GM04504 (cell line): Measurements from ENCODE around the gene CD207.
"Not testable (repeated sequence)": the region's sequence is repeated elsewhere in the genome, so short reads cannot be mapped to it uniquely, and the experiment has no call there.

Experiments used
- DNase-seq: peaks from one replicate; pipeline ENCODE4 v3.0.0-alpha.2; 2012; ENCODE audit warnings: low read depth

Gene CD207

GRCh38 chr2:70828914-70829824, 6.4 kb downstream of the CD207 start:
- DNase-seq = peak; percentile 16

DNA sequence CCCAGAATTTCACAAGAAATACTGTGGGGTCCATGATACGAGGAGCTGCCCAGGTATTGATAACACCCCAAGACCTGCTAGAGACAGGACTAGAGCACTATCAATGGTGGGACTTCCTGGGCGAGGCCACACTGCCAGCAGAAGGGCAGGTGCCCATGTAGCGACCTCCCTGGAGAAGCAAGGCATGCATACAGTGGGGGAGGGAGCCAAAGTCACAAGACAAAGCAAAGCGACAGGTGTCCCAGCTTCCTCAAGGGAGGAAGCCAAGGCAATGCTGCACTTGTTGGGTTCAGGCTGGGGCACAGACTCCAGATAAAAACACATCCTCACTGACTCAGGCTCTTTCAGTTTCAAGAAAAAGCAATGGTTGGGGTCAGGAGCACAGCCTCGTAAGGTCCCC, 7.5 kb downstream of the CD207 start:
- DNase-seq = no peak

DNA sequence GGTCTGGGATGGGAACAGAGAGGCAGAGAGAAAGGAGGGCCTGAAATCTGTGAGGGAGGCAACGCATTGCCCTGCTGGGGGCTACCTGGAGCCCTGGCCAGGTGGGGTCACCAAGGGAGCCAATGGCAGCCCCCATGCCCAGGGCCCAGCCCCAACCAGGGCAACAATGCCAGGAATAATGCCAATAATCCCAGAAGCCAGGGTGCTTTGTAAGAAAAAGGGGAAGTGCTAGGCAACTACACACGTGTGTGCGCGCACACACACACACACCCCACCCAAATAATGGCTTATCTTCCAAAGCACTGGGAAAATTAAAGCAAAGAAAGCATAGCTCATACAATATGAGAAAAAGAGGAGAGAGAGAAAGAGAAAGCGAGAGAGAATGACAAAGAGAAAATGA, 8.2 kb downstream of the CD207 start:
- DNase-seq = no peak

GRCh38 chr2:70826696-70827350, 8.8 kb downstream of the CD207 start:
- no peak for DNase-seq

DNA sequence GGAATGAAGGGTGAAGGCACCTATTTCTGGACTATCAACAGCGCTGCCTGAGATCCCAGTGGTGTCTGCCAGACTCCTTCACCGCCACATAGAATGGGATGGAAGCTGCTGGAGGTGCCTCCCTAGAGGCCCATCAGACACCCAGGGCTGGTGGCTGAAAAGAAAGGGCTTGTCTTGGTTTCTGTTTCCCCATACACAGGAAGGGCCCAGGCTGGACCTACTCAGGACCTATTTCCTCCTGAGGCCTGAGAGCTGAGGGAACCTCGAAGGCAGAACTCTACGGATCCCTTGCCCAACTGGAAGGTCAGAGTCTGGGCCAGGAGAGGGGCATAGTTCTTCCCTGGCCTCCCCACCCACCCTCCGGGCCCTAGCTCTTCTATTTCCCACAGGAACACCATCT, 12.4 kb downstream of the CD207 start:
- DNase-seq = no peak

- no peak for DNase-seq
Observed at GRCh38 chr2:70822843-70823242, 12.8 kb downstream of the CD207 start.

GRCh38 chr2:70820499-70820898, 15.1 kb downstream of the CD207 start, which contains the start of gene CLEC4F:
Gene CLEC4F (minus strand): TSS chr2:70820599. CDS start chr2:70820523, 76 bp downstream.
- no peak for DNase-seq

DNA sequence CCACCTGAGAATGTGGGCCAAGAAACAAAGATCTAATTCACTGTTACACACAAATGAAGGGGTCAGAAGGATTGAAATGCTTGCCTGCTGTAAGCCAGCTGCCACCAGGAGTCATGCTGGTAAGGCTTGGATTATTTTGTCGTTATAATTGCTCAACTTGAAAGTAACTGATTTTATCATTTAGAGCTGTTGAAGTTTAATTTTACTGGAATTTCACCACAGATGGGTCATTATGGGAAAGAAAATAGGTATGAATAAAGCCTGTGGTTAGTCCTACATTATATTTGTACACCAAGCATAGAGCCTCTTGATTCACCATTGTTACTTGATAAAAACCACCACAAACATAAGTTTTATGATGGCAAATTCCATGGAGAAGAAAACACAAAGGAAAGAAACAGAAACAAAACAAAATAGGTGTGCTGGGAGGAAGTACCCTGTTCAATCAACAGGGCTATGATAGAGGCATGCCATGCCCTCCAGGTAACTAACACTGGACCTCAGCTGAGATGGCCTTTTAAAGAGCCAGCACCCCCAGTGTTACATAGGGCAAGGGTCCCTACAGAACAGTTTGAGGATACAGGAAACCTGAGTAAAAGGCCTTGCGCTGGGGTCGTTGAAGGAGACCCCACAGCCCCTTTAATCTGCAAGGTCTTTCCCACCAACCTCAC, 18.2 kb downstream of the CD207 start:
- no peak for DNase-seq

DNA sequence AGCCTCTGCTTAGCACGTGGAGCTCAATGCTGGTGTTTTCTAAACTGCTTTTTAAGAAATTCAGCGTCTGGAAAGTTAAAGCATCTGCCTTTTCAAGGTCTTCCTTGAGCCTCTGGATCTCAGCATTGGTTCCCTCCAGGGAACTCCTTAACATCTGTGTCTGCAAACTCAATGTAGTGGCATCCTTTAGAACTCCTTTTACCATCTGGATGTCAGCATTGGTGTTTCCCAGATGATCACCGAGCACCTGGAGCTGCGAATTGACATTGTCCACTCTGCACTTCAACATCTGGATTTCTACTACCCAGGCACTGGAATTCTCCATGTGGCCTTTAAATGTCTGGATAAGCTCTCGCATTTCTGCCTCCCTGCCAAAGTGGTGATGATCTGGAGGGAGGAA, 18.9 kb downstream of the CD207 start:
- DNase-seq = no peak

GRCh38 chr2:70808983-70809958, 26.3 kb downstream of the CD207 start:
- DNase-seq = no peak

DNA sequence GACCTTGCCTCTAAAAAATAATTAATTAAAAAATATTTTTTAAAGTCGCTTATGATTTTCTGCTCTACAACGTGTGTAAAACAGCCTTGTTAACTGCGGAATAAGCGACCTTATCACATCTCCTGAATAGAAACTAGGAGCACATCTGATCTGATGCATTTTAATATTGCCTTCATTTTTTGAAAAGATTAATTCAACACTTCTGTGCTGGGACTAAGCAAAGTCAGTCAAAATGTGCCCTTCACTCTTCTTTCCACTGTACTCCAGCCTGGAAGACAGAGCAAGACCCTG, 27.8 kb downstream of the CD207 start:
- DNase-seq = no peak

- no peak for DNase-seq
Observed at GRCh38 chr2:70807102-70807827, 28.4 kb downstream of the CD207 start.

DNA sequence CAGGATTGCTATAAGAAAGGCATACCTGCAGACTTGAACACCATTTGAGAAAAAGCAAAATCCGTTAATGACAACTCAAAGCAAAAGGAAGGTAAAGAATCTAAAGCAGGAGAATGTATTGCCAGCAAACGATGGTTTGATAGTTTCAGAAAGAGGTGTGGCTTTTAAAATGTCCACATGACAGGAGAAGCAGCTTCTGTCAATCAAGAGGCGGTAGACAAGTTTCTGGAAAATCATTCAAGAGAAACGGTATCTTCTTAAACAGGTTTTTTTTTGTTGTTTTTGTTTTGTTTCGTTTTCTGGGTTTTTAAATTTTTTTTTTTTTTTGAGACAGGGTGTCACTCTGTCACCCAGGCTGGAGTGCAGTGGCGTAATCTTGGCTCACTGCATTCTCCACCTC, 29.0 kb downstream of the CD207 start:
- DNase-seq = no peak

DNA sequence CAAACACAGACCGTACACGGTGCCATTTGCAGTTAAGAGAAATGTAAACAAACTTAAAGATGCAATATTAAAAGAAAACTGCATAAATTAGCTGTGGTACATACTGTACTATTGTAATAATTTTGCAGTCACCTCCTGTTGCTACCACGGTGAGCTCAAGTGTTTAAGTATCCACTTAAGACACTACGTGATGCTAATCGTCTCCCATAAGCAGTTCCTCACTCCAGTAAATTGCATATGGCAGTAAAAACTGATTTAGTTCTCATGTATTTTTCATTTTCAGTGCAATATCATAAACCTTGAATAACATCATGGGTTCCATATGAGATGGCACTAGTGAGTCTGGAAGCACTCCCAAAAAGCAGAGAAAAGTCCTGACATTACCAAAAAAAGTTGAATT, 29.6 kb downstream of the CD207 start:
- no peak for DNase-seq

- no peak for DNase-seq
Observed at GRCh38 chr2:70801607-70802263, 33.9 kb downstream of the CD207 start.

DNA sequence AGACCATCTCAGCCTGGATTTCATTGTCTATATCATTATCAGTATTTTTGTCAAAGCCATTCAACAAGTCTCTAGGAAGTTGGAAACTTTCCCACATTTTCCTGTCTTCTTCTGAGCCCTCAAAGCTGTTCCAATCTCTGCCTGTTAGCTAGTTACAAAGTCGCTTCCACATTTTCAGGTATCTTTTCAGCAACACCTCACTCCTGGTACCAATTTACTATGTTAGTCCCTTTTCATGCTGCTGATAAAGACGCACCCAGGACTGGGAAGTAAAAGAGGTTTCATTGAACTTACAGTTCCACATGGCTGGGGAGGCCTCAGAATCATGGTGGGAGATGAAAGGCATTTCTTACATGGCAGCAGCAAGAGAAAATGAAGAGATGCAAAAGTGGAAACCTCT, 35.9 kb downstream of the CD207 start:
- DNase-seq = no peak

DNA sequence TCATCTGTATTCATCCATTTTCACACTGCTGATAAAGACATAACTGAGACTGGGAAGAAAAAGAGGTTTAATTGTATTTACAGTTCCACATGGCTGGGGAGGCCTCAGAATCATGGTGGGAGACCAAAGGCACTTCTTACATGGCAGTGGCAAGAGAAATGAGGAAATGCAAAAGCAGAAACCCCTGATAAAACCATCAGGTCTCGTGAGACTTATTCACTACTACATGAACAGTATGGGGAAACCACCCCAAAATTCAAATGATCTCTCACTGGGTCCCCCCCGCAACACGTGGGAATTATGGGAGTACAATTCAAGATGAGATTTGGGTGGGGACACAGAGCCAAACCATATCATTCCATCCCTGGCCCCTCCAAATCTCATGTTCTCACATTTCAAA, 37.6 kb downstream of the CD207 start:
- not testable (repeated sequence) for DNase-seq

GRCh38 chr2:70797506-70797905, 38.1 kb downstream of the CD207 start:
- no peak for DNase-seq

DNA sequence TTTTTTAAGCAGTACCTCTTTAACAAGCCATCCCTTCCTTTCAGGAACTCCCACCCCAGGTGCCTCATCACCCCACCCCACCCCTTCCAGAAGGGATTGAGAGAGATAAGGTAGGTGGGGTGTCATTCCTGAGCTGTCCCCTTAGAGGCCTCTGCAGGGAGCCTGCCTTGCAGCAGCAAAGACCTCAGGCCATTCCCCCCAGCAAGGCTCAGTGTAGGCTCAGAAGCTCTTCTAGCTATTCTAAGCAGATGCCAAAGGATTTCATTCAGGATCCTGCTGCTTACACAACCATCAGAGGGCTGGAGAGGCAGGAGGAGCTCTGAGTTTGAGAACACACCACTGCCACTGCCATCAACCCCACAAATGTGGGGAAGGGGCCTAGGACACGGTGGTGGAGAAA, 39.4 kb downstream of the CD207 start:
- no peak for DNase-seq

- no peak for DNase-seq
Observed at GRCh38 chr2:70795164-70795995, 40.2 kb downstream of the CD207 start.
